Measurements from ENCODE around the gene KCP.

Gene KCP

DNA sequence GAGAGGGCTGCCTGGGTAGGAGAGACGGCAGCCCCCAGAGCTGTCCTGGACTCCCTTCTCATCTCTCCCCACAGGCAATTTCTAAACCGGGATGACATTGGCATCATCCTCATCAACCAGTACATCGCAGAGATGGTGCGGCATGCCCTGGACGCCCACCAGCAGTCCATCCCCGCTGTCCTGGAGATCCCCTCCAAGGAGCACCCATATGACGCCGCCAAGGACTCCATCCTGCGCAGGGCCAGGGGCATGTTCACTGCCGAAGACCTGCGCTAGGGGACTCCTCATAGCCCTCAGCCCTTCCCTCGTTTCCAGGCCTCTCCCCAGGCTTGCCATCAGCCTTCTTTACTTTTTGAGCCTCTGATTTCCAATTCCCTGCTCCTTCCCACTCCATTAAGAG is 45.2 kb downstream of the KCP start:
- H3K4me3 ChIP-seq (ENCODE audit: low read length): no peak overlapping the region
- TF ChIP-seq, protein P1, sequence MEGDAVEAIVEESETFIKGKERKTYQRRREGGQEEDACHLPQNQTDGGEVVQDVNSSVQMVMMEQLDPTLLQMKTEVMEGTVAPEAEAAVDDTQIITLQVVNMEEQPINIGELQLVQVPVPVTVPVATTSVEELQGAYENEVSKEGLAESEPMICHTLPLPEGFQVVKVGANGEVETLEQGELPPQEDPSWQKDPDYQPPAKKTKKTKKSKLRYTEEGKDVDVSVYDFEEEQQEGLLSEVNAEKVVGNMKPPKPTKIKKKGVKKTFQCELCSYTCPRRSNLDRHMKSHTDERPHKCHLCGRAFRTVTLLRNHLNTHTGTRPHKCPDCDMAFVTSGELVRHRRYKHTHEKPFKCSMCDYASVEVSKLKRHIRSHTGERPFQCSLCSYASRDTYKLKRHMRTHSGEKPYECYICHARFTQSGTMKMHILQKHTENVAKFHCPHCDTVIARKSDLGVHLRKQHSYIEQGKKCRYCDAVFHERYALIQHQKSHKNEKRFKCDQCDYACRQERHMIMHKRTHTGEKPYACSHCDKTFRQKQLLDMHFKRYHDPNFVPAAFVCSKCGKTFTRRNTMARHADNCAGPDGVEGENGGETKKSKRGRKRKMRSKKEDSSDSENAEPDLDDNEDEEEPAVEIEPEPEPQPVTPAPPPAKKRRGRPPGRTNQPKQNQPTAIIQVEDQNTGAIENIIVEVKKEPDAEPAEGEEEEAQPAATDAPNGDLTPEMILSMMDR (conservative IDR thresholded peaks at IDR 0.05; ENCODE audit: low read depth, low read length): no peak
- DNase-seq (ENCODE audit: low read depth): no peak

DNA sequence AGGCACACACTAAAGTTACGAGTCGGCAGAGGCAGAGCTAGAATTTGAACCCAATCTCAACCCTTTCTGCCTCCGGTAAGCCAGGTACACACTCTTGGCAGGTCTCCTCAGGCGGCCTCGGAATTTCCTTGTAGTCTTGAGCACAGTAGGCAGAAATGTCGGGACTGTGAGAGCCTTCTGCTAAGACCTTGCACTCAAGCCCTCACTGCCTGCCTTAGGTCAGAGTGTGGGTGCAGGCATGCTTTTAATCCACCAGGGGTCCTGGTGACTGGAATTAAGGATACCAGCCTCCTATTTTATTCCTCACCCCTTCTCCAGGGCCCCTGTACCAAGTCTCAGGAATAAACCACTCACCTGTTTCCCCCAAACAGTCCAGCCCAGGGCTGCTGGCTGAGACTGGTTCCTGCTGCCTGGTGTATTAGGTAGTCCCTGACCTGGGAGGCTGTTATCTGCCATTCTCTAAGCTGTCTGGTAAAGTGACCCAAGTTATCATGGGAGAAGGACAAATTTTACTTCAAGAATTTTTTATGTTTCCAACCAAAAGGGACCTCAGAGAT is 47.0 kb downstream of the KCP start:
- TF ChIP-seq, protein P1 (conservative IDR thresholded peaks at IDR 0.05; ENCODE audit: low read depth, low read length): peak; percentile 73
- H3K4me3 ChIP-seq (ENCODE audit: low read length): peak overlapping the region; percentile 91

GRCh38 chr7:128862571-128863432 is 47.7 kb downstream of the KCP start, which contains the start of gene ATP6V1F:
TSS of gene ATP6V1F (plus strand) at chr7:128862856. CDS start at chr7:128862905, 49 bp downstream.
- TF ChIP-seq, protein P1 (conservative IDR thresholded peaks at IDR 0.05; ENCODE audit: low read depth, low read length): no peak
- H3K4me3 ChIP-seq (ENCODE audit: low read length): peak within 1 kb of the TSS; percentile 91
- peak; percentile 86 for DNase-seq (ENCODE audit: low read depth)

More for the DNA sequence above, 47.0 kb downstream of the KCP start:
- peak; percentile 61 for DNase-seq (ENCODE audit: low read depth)

DNA sequence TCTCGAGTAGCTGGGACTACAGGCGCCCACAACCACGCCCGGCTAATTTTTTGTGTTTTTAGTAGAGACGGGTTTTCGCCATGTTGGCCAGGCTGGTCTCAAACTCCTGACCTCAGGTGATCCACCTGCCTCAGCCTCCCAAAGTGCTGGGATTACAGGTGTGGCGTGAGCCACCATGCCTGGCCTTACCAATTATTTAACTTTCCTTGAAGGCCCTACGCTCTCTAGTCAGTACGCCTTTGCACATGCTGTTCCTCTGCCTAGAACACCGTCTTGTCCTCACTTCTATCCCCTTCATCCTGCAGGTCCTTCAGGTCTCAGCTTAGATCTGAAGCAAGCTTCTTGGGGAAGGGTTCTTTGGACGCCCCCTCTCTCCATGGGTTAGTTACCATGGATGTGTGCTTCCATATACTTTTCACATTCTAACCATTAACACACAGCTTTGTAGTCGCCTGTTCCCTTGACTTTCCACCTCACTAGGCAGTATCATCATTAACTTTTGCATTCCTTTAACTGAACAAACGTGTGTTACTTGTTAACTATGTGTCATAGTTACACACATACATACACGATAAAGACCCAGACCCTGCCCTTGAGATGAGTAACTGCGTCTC is 48.4 kb downstream of the KCP start:
- no peak for DNase-seq (ENCODE audit: low read depth)
- TF ChIP-seq, protein P1 (conservative IDR thresholded peaks at IDR 0.05; ENCODE audit: low read depth, low read length): no peak
- peak overlapping the region; percentile 91 for H3K4me3 ChIP-seq (ENCODE audit: low read length)

DNA sequence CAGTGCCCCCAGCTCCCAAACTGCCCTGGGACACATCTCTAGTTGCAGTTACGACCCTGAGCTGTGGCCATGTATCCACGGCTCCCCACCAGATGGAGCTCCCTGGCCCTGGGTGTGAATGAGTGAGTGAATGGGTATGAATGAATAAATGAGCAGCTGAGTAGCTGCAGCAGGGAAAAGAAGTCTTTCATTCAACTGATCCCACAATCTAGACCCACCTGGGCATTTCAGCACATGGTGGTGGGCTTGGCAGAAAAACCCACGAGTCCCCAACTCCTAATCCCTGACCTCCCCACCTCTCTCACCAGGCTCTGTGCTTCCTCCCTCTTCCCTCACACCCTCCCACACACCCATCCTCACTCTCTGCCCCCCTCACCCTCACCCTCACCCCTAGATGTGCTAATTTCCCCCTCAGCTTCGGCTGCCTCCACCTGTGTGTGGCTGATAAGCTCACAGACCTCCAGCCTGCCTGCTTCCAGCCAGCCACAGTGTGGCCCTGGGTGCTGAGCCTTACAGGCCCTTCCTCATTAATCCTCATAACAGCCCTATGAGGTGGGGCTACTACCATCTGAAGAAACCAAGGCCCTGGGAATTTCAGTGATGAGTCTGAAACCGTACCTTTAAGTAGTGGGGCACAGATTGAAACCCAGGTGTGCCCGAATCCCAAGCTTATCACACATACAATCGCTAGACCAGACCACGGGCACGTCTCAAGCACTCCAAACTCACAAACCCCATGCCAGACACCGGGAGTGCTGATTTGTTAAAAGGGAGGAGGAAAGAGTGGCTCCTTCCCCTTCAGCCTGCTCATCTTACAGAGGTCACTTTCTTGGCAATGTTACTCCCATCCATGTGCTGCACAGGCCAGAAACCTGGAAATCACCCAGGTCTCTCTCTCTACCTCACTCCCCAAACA is 50.1 kb downstream of the KCP start:
- no peak overlapping the region for H3K4me3 ChIP-seq (ENCODE audit: low read length)
- TF ChIP-seq, protein P1 (conservative IDR thresholded peaks at IDR 0.05; ENCODE audit: low read depth, low read length): peak; percentile 37

More for the DNA sequence above, 50.1 kb downstream of the KCP start:
- no peak for DNase-seq (ENCODE audit: low read depth)
